DOHH2 (cell line): ENCODE measurements around the gene BCL2.

ENCODE experiments used
- CTCF ChIP-seq: fragments of 200-600 bp; sonication (generic); IDR thresholded peaks from one replicate; pipeline ENCODE4 v1.5.1; 2014; ENCODE audit warnings: antibody characterized with exemption, mild to moderate bottlenecking, low read depth, low read length; ENCODE audit not compliant: poor library complexity, severe bottlenecking
- EZH2phosphoT487 ChIP-seq: fragments of 200-600 bp; sonication (generic); IDR thresholded peaks from 2 replicates; pipeline ENCODE4 v1.6.1; 2017; ENCODE audit warnings: borderline replicate concordance, mild to moderate bottlenecking, antibody characterized with exemption, low read length, moderate library complexity, mixed read lengths

- TF ChIP-seq CTCF (no peak), EZH2phosphoT487 (no peak)
These were observed 139.2 kb downstream of the BCL2 start for GRCh38 chr18:63180321-63180720.
